Coronary artery (tissue), 2 donors: ENCODE data around the gene FAM174B.

Experiments used
- DNase-seq: peaks from one replicate; pipeline ENCODE4 v3.0.0-alpha.2; 2017; ENCODE audit warnings: low spot score
- H3K27ac ChIP-seq, 2 donors: fragments of 200-600 bp; sonication (generic); one replicate each; pipeline ENCODE4 v1.5.1; 2016 to 2019
- H3K4me3 ChIP-seq: fragments of 200-600 bp; sonication (generic); 2 replicates; pipeline ENCODE4 v1.5.1; 2016; ENCODE audit warnings: mild to moderate bottlenecking, moderate library complexity
- TF ChIP-seq, protein P1 (sequence below): fragments of 200-600 bp; sonication (generic); IDR thresholded peaks from one replicate; pipeline ENCODE4 v1.5.1; 2019; ENCODE audit warnings: antibody characterized with exemption

FAM174B gene

DNA sequence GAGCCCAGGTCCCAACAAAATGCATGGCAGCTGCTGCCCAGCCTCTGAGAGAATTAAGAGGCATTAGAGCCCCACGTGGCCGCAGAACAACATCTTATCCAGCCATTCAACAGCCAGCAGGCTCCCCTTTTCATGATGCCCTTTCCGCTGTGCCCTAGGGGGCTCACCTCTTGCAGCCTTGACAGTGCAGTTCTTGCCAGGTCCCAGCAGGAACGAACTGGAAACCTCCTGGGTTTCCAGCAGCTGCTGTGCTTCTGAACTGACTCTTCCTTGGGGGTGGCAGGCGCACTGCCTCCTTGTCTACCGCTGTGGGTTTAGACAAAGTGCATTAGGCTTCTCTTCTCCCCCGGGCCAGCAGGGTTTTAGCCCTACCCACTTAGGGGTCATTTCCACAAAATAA is 85.2 kb downstream of the FAM174B start:
- no peak overlapping the region for H3K4me3 ChIP-seq
- DNase-seq: no peak
- H3K27ac ChIP-seq: no peak overlapping the region
- TF ChIP-seq, protein P1, sequence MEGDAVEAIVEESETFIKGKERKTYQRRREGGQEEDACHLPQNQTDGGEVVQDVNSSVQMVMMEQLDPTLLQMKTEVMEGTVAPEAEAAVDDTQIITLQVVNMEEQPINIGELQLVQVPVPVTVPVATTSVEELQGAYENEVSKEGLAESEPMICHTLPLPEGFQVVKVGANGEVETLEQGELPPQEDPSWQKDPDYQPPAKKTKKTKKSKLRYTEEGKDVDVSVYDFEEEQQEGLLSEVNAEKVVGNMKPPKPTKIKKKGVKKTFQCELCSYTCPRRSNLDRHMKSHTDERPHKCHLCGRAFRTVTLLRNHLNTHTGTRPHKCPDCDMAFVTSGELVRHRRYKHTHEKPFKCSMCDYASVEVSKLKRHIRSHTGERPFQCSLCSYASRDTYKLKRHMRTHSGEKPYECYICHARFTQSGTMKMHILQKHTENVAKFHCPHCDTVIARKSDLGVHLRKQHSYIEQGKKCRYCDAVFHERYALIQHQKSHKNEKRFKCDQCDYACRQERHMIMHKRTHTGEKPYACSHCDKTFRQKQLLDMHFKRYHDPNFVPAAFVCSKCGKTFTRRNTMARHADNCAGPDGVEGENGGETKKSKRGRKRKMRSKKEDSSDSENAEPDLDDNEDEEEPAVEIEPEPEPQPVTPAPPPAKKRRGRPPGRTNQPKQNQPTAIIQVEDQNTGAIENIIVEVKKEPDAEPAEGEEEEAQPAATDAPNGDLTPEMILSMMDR: no peak

DNA sequence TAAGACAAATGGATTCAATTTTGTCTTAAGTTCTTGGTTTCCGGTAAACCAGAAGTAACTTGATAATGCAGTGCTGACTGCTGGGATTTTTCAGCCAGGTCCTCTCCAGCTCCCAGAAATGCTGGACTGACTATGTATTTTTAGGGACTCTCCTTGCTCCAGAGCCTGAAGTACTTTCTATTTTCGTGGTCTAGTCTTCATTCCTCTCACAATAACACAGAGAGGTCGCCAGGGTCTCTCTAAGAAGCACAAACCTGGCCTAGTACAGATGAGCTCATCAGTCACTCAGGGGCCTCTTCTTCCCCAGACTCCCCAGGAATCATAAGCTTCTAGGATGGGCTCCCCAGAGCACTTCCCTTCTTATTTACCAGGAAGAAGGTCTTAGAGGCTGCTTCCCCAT is 85.8 kb downstream of the FAM174B start:
- TF ChIP-seq, protein P1: no peak
- H3K27ac ChIP-seq: no peak overlapping the region
- no peak for DNase-seq

More for the DNA sequence above, 85.8 kb downstream of the FAM174B start:
- no peak overlapping the region for H3K4me3 ChIP-seq
